Measurements from ENCODE around the gene SMIM27. TPM values are rescaled to one million over a fixed set of nuclear protein-coding genes. Genes with fewer than 3 reads are reported as not detected.
A peak's percentile ranks its signal among the peaks of the same experiment; 100 is the strongest.

Gene SMIM27
- total and polyA plus RNA-seq, 2 of the 4 experiments (the other 2 are of a cell fraction) = 1.1 to 3.4 TPM

DNA sequence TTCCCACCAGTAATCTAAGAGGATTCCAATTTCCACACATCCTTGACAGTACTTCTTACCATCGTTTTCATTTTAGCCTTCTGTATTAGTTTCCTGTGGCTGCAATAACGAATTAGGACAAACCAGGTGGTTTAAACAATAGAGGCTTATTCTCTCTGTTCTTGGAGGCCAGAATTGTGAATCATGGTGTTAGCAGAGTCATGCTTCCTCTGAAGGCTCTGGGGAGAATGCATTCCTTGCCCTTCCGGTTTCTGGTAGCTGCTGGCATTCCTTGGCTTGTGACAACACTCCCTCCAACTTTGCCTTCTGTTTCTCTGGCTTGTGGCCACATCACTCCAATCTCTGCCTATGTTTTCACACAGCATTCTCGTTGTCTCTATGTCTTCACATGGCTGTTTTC is 49.7 kb upstream of the SMIM27 start:
- Histone ChIP-seq H4K20me1 (ENCODE audit: insufficient read depth, low read length) (no peaks in the 10 kb centered on the region; the same call in 1 of the 2 replicates), H3K18ac (ENCODE audit: low read depth, low read length) (no peak overlapping the region), H3K4me3 (ENCODE audit: insufficient read depth, low read depth, low read length) (no peak overlapping the region), H3K4me2 (ENCODE audit: low read depth, low read length) (no peak overlapping the region), H3K9me3 (ENCODE audit: control insufficient read depth, insufficient read depth, low read length) (no peaks in the 10 kb centered on the region), H2AFZ (replicated peaks; ENCODE audit: low read length, poor library complexity) (no peak overlapping the region), H4K8ac (ENCODE audit: low read depth in 2 of 2, low read length in 2 of 2) (no peak overlapping the region), H3K27ac (ENCODE audit: insufficient read depth, low read length) (no peak overlapping the region), H3K4ac (ENCODE audit: low read depth, low read length) (no peak overlapping the region), H2BK5ac (ENCODE audit: low read depth, low read length, poor library complexity, severe bottlenecking) (no peak overlapping the region), H3K9ac (ENCODE audit: low read depth, low read length) (no peak overlapping the region), H2AK9ac (replicated peaks; ENCODE audit: low read depth, low read length, poor library complexity) (no peak overlapping the region), H3K56ac (ENCODE audit: extremely low read depth, insufficient read depth, low read length) (no peak overlapping the region), H3K4me1 (ENCODE audit: control insufficient read depth, insufficient read depth, low read length) (no peaks in the 10 kb centered on the region), H3K9me1 (ENCODE audit: insufficient read depth, low read length) (0 out of 2 replicates have a peak, but pooled peaks cover 2% of the 10 kb centered on the region), H3K27me3 (ENCODE audit: control insufficient read depth, insufficient read depth, low read length) (no peaks in the 10 kb centered on the region), H4K91ac (ENCODE audit: insufficient read depth, low read depth, low read length) (no peak overlapping the region), H3K79me1 (ENCODE audit: low read depth in 1 of 2, low read length in 2 of 2) (peaks cover 13 to 19% of the 10 kb centered on the region in 2 experiments; a peak in 3 of 4 replicates), H2BK15ac (ENCODE audit: low read depth, low read length) (no peak overlapping the region), H2BK20ac (ENCODE audit: low read depth, low read length) (no peak overlapping the region), H2BK120ac (ENCODE audit: low read depth, low read length) (no peak overlapping the region), H3K14ac (replicated peaks; ENCODE audit: low read depth, low read length) (no peak overlapping the region), H3K23ac (ENCODE audit: low read depth, low read length) (no peak overlapping the region), H2AK5ac (ENCODE audit: low read depth, low read length) (no peak overlapping the region), H4K5ac (ENCODE audit: low read depth, low read length) (no peak overlapping the region), H3K36me3 (ENCODE audit: control insufficient read depth, insufficient read depth, low read length) (peaks cover 7% of the 10 kb centered on the region; the same call in 1 of the 2 replicates)
- TF ChIP-seq MXI1 (IDR thresholded peaks at IDR 0.05; ENCODE audit: borderline replicate concordance, low read depth, low read length) = no peak
- no peak for TF ChIP-seq POLR2A (IDR thresholded peaks at IDR 0.05; ENCODE audit: low read depth, low read length)
- TF ChIP-seq RAD21 (IDR thresholded peaks at IDR 0.05; ENCODE audit: low read length) = no peak
- TF ChIP-seq MAZ (IDR thresholded peaks at IDR 0.05; ENCODE audit: borderline replicate concordance, low read depth, low read length) = no peak
- TF ChIP-seq RCOR1 (IDR thresholded peaks at IDR 0.05; ENCODE audit: insufficient replicate concordance, low read length) = no peak
- TF ChIP-seq CHD1 (IDR thresholded peaks at IDR 0.05; ENCODE audit: low read depth, low read length) = no peak
- TF ChIP-seq, protein P1, sequence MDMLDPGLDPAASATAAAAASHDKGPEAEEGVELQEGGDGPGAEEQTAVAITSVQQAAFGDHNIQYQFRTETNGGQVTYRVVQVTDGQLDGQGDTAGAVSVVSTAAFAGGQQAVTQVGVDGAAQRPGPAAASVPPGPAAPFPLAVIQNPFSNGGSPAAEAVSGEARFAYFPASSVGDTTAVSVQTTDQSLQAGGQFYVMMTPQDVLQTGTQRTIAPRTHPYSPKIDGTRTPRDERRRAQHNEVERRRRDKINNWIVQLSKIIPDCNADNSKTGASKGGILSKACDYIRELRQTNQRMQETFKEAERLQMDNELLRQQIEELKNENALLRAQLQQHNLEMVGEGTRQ (IDR thresholded peaks at IDR 0.05; ENCODE audit: low read depth, low read length) = no peak
- dilution Hi-C loops (cut with HindIII; ENCODE audit: low sequenced_read_pairs, unreplicated experiment) (no loop called here), in situ Hi-C loops (cut with MboI; ENCODE audit: low sequenced_read_pairs) (no loop called here), intact Hi-C loops (cut with micrococcal nuclease) (no loop called here)
- peak; percentile 57 for ATAC-seq (ENCODE audit: low read depth)
- WGBS, 2 experiments (ENCODE audit: extremely low coverage in 2 of 2, insufficient read length in 1 of 2) = 20% methylated on average over 1 of the region's 4 CpGs; no CpG with 5 or more reads in 1 of the 2 experiments
- DNase-seq = peak; percentile 79
- POLR2A ChIA-PET (ENCODE audit: unreplicated experiment) = no interaction called here
- no TSS peak for BruUV-seq (replicated peaks)
- CTCF ChIA-PET = no interaction called here

All from IMR-90 (cell line).